Measurements from ENCODE around the gene LDOC1. TPM values are rescaled to one million over a fixed set of nuclear protein-coding genes. Genes with fewer than 3 reads are reported as not detected.

The LDOC1 gene
- total and polyA plus RNA-seq, 2 of the 8 experiments (the other 6 are each of a cell fraction or from before 2014, with no cell fraction given), result 19.1 to 52.4 TPM

- no peak for TF ChIP-seq EP300 (IDR thresholded peaks at IDR 0.05; ENCODE audit: borderline replicate concordance in 1 of 2, low read depth in 2 of 2, low read length in 2 of 2)
- no peak for TF ChIP-seq CREB1 (IDR thresholded peaks at IDR 0.05)
These were observed 8.4 kb upstream of the LDOC1 start (continued) for GRCh38 chrX:141185366-141185765.

Data from H1 (cell line).